MM.1S (cell line): Measurements from ENCODE around the gene DAP.

Experiments
- EZH2 ChIP-seq: fragments of 300-600 bp; sonication (generic); optimal IDR thresholded peaks from 2 replicates; pipeline ENCODE3; 2017; ENCODE audit warnings: low read depth, mild to moderate bottlenecking, antibody characterized with exemption, low read length, mixed read lengths
- EZH2phosphoT487 ChIP-seq: fragments of 300-600 bp; sonication (generic); IDR thresholded peaks from 2 replicates; pipeline ENCODE4 v1.6.1; 2018; ENCODE audit warnings: antibody characterized with exemption, low read length
- TF ChIP-seq, protein P1 (sequence below): fragments of 300-600 bp; sonication (generic); IDR thresholded peaks from 2 replicates; pipeline ENCODE4 v1.5.1; 2016; ENCODE audit warnings: antibody characterized with exemption, low read length, mixed read lengths

DNA sequence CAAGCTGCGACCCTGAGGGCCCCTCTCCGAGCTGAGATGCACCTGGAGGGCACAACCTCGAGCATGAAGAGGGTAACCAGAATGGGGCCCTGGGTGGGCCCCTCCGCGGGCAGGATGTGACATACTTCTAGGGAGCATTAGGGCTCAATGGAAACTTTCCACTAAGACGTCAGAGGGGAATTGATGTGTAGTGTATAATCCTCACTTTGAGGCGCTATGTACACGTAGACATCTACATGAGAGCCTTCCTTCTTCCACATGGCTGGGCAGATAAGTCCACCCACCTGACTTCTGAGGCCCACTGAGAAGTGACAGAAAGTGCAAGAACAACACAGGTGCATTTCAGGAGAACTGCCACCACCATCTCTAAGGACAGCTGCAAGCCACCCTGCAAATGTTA is 61.0 kb downstream of the DAP start:
- TF ChIP-seq, protein P1, sequence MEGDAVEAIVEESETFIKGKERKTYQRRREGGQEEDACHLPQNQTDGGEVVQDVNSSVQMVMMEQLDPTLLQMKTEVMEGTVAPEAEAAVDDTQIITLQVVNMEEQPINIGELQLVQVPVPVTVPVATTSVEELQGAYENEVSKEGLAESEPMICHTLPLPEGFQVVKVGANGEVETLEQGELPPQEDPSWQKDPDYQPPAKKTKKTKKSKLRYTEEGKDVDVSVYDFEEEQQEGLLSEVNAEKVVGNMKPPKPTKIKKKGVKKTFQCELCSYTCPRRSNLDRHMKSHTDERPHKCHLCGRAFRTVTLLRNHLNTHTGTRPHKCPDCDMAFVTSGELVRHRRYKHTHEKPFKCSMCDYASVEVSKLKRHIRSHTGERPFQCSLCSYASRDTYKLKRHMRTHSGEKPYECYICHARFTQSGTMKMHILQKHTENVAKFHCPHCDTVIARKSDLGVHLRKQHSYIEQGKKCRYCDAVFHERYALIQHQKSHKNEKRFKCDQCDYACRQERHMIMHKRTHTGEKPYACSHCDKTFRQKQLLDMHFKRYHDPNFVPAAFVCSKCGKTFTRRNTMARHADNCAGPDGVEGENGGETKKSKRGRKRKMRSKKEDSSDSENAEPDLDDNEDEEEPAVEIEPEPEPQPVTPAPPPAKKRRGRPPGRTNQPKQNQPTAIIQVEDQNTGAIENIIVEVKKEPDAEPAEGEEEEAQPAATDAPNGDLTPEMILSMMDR: no peak
- TF ChIP-seq EZH2phosphoT487 (no peak), EZH2 (no peak)
